ENCODE data around the gene PLIN5. TPM values are rescaled to one million over a fixed set of nuclear protein-coding genes. Genes with fewer than 3 reads are reported as not detected.

PLIN5 gene
- total RNA-seq, 1 experiment from 2014 or later, result 3.9 TPM

- Histone ChIP-seq H3K14ac (ENCODE audit: insufficient read depth, low read length) (no peak overlapping the region), H2BK15ac (ENCODE audit: low read depth, low read length) (no peak overlapping the region), H2BK5ac (ENCODE audit: insufficient read length, low read length) (no peak overlapping the region), H3K27me3 (ENCODE audit: insufficient read depth, low read length) (no peaks in the 10 kb centered on the region), H3K4me2 (ENCODE audit: insufficient read depth, insufficient read length, low read length) (no peak overlapping the region), H3K56ac (ENCODE audit: insufficient read length, low read depth, low read length) (no peak overlapping the region), H3K9ac (ENCODE audit: extremely low read depth, insufficient read length, low read length) (no peak overlapping the region), H3K9me3 (ENCODE audit: control insufficient read depth, low read depth, low read length) (no peaks in the 10 kb centered on the region), H3K23ac (ENCODE audit: insufficient read length, low read depth, low read length) (no peak overlapping the region), H4K5ac (ENCODE audit: insufficient read length, low read depth, low read length) (no peak overlapping the region), H2BK20ac (ENCODE audit: low read depth, low read length, poor library complexity, severe bottlenecking) (no peak overlapping the region), H4K91ac (ENCODE audit: insufficient read length, low read depth, low read length) (no peak overlapping the region), H2BK120ac (ENCODE audit: low read depth, low read length, poor library complexity, severe bottlenecking) (no peak overlapping the region), H2BK12ac (ENCODE audit: insufficient read length, low read depth, low read length) (no peak overlapping the region), H3K4me1 (ENCODE audit: insufficient read depth, low read length) (no peaks in the 10 kb centered on the region; the same call in 1 of the 2 replicates), H3K4ac (ENCODE audit: low read depth, low read length) (no peak overlapping the region), H2AK5ac (ENCODE audit: insufficient read length, low read length) (no peak overlapping the region), H3K23me2 (ENCODE audit: insufficient read length, low read depth, low read length, poor library complexity, severe bottlenecking) (no peaks in the 10 kb centered on the region), H4K8ac (replicated peaks; ENCODE audit: insufficient read length, low read depth, low read length) (no peak overlapping the region), H2AFZ (ENCODE audit: low read length) (no peak overlapping the region), H4K20me1 (ENCODE audit: control insufficient read depth, insufficient read depth, insufficient read length) (peaks cover 3% of the 10 kb centered on the region), H3K79me2 (ENCODE audit: insufficient read depth, low read length) (no peaks in the 10 kb centered on the region), H3K18ac (ENCODE audit: insufficient read length, low read depth, low read length) (no peak overlapping the region), H3K79me1 (ENCODE audit: insufficient read depth, low read depth, low read length, poor library complexity, severe bottlenecking) (no peaks in the 10 kb centered on the region), H3K27ac (ENCODE audit: insufficient read length, low read depth, low read length) (no peak overlapping the region), H3T11ph (ENCODE audit: low read length) (no peak overlapping the region)
- WGBS (ENCODE audit: extremely low coverage, insufficient read length, low lambda C conversion rate), result no CpG with 5 or more reads among the region's 29 CpGs
- H3K27me3 Mint-ChIP-seq (ENCODE audit: low read depth), result no peaks in the 10 kb centered on the region
- no peak overlapping the region for H3K4me3 Mint-ChIP-seq
- no peak overlapping the region for H3K27ac Mint-ChIP-seq
- H3K9me3 Mint-ChIP-seq, result no peaks in the 10 kb centered on the region
- H3K36me3 Mint-ChIP-seq (ENCODE audit: insufficient read depth in 1 of 3, low read depth in 3 of 3), result peaks cover 25 to 55% (median 44%) of the 10 kb centered on the region in 3 experiments; a peak in 6 of 7 replicates
- no peak for TF ChIP-seq CTCF (conservative IDR thresholded peaks at IDR 0.05)
- no peaks in the 10 kb centered on the region for H3K4me1 Mint-ChIP-seq
- peak; percentile 18 for DNase-seq
Observed at GRCh38 chr19:4488496-4488895, 46.5 kb downstream of the PLIN5 start.
